Effector CD8-positive, alpha-beta T cell (primary cell): ENCODE measurements around the gene GMIP.

Experiments used
- DNase-seq: peaks from one replicate; lab custom pipeline; 2025; lab: John Stamatoyannopoulos, UW

The GMIP gene

DNA sequence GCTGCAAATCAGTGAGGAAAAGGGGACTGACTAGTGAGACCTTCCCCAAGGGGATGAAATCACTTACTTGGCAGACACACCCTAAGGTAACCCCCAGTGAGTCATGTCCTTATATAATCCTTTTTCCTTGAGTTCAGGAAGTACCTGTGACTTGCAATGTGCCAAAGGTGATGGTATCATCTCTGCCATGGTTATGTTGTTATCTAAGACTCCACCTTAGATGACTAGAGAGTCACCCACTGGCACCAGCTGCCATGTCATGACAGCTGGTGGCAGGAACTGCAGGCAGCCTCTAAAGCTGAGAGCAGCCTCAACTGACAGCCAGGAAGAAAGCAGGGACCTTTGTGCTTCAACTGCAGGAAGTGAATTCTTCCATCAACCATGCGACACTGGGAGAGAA, 37.4 kb downstream of the GMIP start:
- no peak for DNase-seq

DNA sequence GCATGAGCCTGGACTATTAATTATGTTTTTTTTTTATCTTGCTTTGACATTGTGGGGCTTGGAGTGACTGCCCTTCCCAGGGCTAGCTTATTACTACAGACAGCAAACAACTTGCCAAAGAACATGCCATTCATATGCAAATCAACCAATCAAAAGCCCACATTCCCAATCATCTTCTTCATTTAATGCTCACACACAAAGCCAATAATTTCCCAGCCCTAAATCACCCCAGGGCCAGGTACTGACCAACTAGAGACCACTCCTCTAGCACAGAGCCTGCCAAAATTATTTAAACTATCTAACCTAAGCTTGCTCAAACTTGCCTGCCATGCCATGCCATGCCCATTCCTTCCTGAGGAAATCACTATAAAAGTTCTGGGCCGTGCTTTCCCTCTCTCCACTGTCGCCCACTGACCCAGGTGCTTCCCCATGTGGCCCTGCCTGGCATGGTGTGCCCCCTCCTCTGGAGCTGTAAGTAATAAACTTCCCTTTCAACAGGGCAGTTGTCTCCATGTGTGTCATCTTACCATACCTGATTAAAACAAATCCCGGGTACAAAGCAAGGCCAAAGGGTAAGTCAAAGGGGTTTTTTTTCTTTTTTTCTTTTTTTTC, 40.6 kb downstream of the GMIP start:
- no peak for DNase-seq

DNA sequence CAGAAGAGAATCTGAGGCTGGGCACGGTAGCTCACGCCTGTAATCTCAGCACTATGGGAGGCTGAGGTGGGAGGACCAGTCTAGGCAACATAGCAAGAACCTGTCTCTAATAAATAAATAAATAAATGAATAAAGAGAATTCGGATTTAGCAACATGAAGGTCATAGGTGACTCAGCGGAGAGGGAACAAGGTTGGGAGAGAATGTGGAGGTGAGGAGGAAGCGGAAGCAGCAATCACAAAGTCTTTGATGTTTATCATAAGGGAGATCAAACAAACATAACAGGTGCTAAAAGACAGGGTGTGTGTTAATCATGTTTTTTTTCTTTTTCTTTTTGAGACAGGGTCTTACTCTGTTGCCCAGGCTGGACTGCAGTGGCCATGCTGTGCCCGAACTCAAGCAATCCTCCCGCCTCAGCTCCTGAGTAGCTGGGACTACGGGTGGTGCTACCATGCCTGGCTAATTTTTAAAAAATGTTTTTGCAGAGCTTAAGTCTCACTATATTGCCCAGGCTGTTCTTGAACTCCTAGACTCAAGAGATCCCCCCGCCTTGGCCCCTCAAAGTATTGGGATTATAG, 41.2 kb downstream of the GMIP start:
- peak; percentile 16 for DNase-seq

DNA sequence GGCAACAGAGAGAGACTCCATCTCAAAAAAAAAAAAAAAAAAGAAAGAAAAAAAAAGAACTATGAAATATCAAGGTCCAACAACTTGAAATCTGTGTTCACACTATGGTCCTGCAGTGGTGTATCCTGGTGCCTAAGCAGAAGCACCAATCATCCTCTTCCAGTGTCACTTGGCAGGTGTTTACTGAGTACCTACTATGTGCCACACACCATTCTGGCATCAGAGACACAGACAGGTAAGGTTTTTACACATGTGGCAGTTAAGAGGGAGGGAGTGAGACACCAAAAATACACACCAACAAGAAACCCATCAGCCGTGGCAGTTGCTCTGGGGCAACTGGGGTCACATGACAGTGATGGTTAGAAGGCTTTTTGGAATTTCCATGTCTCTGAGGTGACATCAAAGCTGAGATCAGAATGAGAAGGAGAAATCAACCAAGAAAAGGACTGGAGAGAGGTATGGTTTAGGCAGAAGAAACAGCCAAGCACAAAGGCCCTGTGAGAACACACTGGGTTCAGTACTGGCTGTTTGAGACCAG, 42.6 kb downstream of the GMIP start:
- no peak for DNase-seq

DNA sequence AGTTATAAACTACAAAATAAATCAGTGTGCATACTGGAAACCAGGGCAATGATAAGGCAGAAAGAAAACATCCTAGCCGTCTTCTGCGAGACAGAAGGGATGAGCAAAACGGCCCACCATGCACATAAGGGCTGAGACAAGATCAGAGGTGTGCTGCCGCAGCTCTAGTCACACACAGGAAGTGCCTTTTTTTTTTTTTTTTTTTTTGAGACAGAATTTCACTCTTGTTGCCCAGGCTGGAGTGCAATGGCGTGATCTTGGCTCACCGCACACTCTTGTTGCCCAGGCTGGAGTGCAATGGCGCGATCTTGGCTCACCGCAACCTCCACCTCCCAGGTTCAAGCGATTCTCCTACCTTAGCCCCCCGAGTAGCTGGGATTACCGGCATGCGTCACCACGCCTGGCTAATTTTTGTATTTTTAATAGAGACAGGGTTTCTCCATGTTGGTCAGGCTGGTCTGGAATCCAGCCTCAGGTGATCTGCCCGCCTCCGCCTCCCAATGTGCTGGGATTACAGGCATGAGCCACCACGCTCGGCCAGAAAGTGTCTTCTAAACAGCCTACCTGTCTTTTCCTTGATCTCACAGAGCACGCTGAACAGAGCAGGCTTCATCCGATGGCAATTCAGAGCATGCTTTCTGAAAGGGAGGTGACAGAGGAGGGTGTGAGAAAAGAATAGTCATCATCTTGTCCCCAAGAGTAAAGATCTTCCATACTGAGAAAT, 44.6 kb downstream of the GMIP start:
- peak; percentile 33 for DNase-seq

DNA sequence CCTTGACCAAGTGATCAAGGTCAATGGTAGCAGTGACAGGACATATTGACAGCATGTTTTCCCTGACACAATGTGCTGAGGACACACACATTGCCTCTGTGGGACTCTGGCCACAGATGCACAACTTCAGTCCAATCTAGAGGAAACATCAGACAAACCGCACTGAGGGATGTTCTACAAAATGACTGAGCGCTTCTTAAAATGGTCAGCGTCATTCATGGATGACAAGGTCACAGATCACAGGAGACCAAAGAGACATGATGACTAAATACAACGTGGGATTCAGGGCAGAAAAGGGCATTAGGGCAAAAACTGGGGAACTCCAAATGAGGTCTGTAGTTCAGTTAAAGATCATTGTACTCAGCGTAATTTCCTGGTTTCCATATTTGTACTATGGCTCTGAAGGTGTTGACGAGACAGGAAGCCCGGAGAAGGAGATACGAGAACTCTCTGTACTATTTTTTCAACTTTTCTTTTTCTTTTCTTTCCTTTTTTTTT, 45.6 kb downstream of the GMIP start:
- DNase-seq: peak; percentile 31

DNA sequence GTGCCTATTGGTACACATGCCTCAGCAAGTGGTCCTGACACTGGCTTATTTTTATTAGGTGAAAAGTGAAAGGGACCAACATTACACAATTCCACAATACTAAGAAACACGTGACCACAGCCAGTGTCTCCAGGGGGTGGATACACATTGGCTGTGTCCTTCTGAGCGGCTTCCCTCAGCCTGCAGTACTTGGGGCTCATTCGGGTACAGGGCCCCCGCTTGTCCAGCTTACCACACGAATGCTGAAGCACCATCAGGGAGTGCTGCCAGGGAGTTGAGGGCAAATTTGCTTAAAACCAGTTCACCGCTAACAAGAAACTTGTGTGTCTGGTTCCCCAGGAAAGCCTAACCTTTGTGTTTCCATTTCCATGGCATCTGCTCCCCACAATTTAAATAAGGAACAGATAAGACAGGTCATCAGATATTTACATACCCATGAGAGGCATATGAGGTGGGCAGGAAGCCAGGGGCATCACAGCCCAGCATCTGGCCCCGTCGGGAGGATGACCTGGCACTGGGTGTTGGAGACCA, 48.2 kb downstream of the GMIP start:
- no peak for DNase-seq

DNA sequence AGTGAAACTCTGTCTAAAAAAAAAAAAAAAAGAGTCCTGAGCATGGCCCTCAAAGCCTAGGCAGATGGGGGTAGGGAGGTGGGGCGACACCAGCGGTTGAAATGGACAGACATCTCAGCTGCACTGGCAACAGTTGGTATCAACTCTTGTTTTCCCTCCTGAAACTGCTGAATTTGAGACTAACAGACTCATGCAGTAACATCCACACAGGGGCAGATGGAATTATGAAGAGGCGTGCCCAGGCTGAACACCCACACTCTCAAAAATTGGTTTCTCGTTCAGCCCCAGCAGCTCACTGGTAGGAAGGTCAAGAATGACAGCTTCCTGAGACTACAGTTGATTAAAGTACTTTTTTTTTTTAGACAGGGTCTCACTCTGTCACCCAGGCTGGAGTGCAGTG, 49.1 kb downstream of the GMIP start:
- DNase-seq: no peak

DNA sequence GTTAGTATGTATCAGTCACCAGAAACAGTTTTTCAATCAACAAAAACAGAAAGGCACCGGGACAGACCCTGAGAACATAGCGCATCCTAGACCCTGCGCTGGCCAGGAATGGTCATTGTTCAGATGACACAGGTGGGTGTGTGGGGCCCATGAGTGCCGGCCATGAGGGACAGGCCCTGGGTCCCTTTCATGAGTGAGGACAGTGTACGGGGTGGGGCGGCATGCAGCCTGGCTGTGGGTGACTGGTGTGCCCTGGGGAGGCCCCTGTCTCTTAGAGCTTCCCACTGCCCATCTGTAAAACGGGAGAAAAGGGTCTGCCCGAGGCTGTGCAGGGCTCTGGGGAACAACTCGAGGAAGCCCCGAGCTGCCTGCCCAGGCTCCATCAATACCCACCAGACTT, 50.8 kb downstream of the GMIP start:
- DNase-seq: no peak

DNA sequence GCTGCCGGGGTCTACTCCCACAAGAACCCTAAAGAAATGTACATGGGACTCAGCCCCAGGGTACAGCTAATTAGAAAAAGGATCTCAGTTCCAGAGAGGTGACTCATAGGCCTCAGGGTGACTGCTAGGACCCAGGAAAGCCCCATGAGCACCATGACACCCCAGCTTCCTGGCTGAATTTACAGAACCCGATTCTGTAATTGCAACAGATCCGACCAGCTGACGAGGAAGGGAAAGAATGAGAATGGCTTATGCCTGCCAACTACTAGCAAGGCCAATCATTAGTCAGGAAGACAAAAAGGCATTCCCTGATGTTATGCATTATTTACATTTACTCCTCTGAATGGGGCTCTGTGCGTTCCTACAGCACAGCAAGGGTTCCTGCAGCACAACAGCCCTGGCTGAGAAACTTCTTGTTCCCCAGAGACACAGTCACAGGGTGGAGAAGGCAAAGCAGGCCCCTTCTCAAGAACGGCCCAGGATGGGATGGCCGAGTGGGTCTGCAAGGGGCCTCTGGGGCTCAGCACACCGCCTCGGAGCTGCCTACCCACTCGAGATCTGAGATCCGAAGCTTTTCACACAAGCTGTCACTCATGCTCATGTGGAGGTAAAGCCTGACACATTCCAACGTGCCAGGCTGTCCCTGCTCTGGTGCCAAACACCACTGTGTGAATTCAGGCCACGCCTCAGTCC, 52.2 kb downstream of the GMIP start:
- DNase-seq: no peak

DNA sequence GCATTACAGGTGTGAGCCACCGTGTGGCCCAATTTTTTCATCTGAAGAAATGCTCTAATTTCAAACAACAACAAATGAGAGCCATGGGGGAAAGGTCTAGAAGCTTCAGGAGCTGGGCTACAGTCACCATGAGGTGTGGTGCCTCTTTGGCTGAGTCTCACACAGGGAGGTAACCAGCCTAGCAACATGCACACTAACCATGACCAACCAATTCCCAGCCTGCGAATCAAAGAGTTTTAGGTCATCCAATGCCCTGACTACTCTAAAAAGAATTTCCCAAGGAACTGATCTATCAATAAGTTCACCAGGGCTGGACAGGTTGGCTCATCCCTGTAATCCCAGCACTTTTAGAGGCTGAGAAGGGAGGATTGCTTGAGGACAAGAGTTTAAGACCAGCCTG, 54.9 kb downstream of the GMIP start:
- no peak for DNase-seq

DNA sequence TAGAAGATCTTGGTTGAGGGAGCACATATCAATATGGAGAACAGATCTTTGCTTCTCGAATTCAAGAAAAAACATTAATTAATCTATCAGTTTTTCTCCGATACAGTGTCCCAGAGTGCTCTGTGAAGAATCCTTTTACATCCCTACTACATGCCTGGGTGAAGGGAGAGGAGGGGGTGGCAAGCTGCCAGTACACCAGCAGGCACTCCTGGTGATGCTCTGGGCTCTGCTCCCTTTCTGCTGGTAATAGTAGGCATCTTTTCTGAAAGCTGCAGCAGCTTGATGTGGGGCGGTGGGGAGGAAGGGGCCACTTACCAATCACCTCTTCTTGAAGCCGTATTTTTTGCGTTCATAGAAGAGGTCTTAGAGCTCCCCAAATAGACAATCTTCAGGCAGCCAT, 55.7 kb downstream of the GMIP start:
- DNase-seq: no peak

DNA sequence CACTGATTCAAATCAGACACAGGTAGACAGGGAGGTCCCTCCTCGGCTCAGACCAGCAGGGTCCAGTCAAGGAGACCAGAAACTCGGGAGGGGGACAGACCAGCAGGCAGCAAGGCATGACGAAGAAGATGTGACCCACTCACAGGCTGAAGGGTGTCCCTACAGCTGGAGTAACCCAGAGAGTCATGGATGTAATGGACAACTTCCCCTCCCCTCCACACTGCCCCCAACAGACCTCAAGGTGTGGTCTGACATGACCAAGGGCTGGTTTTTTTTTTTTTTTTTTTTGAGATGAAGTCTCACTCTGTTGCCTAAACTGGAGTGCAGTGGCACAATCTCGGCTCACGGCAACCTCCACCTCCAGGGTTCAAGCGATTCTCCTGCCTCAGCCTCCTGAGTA, 59.1 kb downstream of the GMIP start:
- no peak for DNase-seq

DNA sequence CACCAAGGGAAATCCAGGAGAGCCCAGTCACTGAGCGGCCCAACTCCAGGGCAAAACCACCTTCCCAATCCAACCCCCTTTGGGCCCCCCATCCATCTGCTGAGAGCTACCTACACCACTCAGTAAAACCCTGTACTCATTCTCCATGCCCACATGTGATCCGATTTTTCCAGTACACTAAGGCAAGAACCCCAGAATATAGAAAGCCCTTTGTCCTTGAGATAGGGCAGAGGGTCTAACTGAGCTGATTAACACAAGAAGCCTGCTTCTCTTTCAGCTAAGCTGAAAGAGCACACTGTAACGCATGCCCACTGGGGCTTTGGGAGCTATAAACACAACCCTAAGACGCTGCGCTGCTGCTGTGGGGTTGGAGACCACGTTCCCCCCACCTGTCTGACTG, 61.0 kb downstream of the GMIP start:
- DNase-seq: no peak

DNA sequence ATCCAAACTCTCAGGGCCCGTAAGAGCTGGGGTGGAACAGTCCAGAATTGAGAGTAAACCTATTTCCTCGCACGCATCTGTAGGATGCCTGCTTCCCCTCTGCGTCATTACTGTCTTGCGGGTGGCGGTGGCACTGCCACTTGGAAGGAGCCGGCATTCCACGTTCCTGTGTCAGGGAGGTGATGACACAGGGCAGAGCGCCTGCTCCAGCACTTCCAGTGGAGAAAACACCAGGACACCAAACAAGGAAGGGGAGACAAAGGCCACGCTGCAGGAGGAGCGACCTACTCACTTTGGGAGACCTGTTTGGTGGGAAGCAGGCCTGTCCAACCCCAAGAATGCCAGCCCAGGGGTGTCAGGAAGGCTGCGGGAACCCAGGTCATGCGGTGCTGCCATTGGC, 62.1 kb downstream of the GMIP start:
- no peak for DNase-seq

DNA sequence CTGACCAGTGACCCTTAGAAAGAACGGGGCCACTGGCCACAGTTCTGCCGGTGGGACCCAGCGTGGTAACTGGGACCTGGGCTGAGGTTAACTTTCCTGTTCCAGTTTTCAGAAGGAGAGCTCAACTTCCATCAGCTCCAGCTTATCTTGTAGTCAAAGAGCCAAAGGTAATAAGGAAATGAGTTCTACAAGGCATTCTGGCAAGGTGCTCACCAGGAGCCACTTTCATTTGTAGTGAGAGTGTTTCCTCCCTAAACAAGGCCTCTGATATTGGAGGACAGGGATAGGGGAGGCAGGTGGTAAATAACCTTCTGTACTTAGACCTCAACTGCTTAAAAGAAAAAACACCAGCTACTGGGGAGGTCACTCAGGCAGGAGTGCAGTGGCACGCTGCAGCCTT, 63.0 kb downstream of the GMIP start:
- DNase-seq: no peak

DNA sequence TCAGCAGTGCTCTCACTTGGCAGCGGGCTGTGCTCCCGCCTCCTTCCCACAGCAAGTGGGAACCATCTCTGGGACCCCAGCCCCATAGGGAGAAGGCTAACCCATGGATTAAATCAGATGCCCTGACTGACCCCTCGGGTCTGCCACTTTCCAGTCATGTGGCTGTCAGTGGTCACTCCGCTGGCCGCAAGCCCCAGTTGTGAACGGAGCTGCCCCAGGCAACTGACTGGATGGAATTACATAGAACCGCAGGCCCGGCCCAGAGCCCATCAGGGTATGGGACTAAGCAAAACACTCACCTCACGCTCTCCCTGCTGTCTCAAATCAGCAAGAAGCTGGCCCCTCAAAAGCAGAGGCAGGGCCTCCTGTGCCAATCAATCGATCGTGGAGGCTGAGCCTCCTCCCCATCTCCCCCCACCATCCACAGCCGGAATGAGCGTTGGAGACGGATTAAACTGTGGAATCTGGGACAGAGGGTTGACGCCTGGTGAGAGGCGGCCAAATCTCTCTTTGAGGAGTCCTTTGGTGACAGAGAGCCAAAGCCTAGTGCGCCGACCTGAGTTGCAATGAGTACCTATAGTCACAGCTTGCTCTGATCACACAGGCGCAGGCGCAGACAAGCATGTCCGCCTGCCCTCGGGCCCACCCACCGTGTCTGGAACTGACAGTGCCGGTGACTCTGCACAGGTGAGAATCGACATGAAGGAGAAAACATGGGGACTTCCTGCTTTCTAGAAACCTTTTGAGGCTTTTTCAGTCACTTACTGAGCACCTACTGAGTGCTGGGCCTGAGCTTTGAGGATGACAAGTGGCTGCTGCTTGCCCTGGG, 63.7 kb downstream of the GMIP start:
- no peak for DNase-seq
